CD4-positive, alpha-beta T cell treated with Interleukin-21 for 1 hour (primary cell): Measurements from ENCODE around the gene CPED1.
"Not testable (repeated sequence)": the region's sequence is repeated elsewhere in the genome, so short reads cannot be mapped to it uniquely, and the experiment has no call there.

Experiments
- DNase-seq: peaks from one replicate; pipeline ENCODE4 v3.0.0-alpha.2; 2020

Gene CPED1

DNA sequence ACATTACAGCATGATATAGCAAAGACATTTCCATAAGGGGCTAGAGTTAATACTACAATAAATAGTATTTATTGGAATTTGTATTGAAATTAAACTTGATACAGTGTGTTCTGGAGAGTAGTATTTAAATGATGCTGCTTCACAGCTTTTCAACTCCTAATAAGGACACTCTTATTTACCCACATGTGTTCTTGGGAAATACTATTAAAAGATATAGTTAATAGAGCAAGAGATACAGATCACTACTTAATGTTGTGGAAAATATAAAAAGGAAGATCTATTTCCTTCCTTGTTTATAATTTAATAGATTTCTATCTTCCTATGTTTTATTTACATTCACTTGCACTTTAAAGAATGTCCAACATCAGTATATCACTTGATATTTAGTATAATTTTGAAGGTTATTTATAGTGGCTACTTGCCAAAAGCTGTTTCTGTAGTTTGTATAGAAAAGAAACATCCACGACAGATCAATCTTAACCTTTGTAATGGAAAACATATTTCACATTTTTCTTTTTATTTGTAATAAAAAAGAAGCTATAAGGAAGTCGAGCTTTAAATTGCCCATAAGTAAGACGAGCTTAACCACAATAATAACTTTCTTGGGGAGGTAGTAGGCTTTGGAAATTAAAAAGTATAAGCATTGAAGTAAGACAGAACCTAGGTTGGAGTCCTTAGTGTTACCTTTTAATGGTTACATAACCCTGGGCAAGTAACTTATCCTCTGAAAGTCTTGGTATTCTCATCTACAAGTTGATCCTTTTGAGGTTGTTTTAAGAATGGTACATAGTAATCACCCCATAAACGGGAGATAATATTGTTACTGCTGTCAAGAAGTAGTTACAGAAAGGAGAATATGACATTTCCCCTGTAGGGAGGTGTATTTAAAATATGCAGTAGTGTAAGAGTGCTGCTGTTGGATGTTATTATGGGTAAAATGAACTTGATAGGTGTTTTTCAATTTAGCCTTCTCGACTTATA lies 32.8 kb downstream of the CPED1 start:
- DNase-seq, result no peak

DNA sequence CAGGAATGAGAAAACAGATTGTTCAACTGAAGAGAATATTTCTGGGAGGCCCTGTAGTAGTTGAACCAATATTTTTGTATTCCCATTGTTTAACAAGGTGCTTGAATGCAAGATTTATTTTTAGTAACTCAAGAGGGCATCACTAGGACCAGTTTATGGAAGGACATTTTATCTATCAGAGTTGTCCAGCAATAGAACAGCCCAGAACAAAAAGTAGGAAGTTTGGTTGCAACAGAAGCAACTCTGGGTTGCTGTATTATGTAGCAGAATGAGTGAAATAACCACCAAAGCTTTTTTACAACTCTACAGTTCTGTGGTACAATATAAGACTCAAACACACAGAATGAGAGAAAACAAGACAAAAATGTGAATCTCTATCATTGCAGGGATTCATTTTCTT lies 34.7 kb downstream of the CPED1 start:
- no peak for DNase-seq

DNA sequence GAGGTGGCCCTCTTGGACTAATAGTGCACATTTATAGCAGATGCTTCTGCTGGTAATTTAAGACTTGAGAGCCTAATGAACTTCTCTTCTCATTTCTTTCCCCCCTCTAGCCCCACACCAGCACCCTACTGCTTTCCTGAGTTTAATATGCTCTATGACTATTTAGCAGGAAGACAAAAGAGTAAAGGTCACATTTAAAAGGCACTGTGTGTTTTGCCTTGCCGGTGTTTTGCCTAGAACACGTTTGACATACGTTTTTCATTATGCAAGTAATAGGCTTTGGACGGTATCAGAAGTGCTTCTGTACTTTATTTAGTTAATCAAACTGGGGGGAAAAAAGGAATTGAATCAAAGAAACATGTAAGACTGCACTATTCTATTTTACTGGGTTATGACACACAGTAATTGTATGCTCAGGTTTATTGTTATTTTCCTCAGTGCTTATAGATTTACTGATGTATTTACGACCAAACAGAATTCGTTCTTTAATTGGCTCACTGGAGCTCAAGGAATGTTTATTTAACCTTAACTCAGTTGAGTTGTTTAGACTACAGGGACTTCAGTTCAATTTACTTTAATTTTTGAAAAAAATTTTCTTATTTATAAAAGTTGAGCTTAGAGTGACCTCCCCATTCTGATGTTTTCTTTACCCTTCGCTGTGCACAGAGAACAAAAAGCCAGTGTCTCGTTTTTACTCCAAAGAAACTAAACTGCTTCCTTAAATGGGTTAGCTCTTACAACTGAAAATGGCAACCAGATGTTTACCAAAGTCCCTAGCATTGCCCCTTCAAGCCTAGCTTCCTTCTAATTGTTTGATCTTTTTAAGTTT lies 35.4 kb downstream of the CPED1 start:
- DNase-seq, result no peak

DNA sequence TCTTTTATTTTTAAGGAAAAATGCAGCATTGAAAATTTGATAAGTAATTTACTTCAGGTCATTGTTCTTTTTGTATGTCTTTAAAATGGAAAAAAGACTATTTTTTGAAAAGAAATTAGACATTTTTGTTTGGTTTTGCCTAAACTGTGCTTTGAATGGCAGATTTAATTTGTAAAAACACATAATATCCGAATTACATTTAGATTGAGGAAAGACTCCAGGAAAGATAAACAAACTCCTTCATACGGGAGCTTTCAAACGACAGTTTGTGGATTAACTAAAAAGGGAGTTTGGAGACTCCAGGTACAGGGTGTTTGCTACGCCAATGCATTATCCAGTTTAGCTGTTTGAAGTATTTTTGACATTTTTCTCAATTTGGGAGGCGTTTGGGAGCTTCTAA lies 36.1 kb downstream of the CPED1 start:
- DNase-seq, result no peak

DNA sequence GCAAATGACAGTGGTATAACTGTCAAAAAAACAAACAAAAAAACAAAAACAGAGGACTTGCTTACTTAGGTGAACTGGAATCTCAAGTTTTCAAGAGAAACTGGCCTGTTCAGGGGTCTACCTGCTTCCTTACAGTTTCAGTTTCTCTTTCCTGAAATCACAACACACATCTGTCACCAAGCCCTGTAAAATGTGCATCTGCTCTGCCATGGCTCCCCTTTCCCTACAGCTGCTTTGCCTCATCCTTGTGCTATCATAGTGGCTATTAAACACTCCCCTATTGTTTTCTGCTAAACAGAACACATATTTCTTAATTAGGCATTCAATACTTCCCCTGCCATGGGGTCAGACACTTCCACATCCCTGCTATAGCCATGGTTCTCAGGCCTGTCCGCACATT lies 37.6 kb downstream of the CPED1 start:
- no peak for DNase-seq

DNA sequence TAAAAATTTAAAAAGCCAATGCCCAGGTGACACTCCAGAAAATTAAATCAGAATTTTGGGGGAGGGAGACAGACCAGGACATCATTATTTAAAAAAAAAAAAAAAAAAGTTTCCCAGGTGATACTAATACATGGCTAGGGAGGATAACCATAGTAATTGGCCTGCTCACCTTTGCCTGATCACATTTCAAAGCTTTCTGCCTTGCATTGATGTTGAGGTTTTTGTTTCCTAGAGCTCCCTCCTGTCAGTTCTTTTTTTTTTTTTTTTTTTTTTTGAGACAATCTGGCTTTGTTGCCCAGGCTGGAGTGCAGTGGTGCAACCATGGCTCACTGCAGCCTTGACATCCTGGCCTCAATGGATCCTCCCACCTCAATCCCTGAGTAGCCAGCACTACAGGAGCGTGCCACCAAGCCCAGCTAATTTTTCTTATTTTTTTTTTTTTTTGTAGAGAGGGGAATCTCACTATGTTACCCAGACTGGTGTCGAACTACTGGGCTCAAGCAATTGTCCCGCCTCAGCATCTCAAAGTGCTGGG lies 38.1 kb downstream of the CPED1 start:
- no peak for DNase-seq

DNA sequence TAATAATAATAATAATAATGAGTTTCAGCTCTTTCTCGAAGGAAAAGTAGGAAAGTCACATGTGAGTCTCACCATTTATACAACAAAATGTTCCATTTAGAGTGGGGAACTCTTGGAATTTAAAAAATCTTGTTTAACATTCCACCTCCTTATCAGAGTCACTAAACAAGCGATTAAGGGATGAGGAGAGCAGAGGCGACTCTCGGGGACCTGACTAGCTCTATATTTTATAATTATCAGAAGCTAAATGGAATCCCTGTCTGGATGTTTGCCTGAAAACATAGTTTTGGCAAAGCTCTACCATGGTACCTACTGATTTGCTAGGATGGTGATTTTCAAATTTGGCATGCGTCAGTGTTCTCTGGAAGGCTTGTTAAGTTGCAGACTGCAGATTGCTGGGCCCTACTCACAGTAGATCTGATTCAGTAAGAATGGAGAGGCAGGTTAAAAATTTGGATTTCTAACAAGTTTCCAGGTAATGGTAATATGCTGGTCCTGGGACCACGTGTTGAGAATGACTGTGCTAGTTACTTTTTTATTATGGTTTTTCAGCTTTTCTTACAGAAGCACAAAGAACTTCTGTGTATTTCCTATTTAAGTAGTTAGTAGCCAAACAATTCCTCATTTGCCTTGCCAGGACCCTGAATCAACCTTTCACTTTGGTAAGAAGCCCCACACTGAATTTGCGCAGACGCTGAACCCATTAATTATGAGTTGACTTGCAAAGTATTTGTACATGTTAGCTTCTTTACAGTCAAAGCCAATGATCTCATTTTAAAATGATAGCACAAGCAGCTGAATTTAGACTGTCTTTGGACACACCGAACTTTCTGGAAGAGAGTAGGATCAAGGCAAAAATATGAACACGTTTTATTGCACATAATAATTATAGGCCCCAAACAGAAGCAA lies 39.5 kb downstream of the CPED1 start:
- no peak for DNase-seq

- no peak for DNase-seq
Observed at GRCh38 chr7:121029302-121029701, 40.8 kb downstream of the CPED1 start.

DNA sequence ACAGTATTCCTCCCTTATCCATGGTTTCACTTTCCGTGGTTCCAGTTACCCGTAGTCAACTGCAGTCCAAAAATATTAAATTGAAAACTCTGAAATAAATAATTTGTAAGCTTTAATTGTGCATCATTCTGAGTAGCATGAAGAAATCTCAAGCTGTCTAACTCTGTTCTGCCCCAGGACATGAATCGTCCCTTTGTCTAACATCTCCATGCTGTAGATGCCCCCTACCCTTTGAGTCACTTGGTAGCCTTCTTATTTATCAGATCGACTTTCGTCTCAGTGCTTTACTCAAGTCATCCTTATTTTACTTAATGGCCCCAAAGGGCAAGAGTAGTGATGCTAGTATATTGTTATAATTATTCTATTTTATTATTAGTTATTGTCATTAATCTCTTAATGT lies 41.8 kb downstream of the CPED1 start:
- DNase-seq, result no peak

GRCh38 chr7:121032645-121033460 lies 44.3 kb downstream of the CPED1 start:
- no peak for DNase-seq

- DNase-seq, result no peak
Observed at GRCh38 chr7:121034929-121035328, 46.4 kb downstream of the CPED1 start.

- DNase-seq, result not testable (repeated sequence)
Observed at GRCh38 chr7:121036776-121037175, 48.3 kb downstream of the CPED1 start.

DNA sequence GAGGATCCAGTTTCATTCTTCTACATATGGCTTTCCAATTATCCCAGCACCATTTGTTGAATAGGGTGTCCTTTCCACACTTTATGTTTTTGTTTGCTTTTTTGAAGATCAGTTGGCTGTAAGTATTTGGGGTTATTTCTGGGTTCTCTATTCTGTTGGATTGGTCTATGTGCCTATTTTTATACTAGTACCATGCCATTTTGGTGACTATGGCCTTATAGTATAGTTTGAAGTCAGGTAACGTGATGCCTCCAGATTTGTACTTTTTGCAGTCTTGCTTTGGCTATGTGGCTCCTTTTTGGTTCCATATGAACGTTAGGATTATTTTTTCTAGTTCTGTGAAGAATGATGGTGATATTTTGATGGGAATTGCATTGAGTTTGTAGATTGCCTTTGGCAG lies 48.8 kb downstream of the CPED1 start:
- DNase-seq, result not testable (repeated sequence)

DNA sequence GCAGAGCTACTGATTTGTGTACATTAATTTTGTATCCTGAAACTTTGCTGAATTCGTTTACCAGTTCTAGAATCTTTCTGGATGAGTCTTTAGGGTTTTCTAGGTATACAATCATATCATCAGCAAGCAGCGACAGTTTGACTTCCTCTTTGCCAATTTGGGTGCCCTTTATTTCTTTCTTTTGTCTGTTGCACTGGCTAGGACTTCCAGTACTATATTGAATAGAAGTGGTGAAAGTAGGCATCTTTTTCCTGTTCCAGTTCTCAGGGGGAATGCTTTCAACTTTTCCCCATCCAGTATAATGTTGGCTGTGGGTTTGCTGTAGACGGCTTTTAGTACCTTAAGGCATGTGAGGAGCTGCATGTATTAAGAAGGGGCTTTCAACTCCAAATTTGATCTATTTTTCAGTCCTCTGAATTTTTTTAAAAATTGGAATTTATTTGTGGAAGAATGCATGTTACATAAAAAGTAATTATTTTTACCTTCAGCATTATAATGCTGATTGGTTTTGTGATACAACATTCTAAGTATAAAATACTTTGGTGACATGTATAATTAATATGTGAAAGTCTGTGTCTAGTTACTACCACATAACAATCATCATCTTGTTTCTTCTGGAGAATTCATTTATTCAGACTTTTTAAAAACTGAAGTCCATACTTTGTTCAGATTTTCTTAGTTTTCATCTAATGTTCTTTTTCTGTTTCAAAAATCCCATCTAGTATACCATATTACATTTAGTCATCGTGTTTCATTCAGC lies 49.6 kb downstream of the CPED1 start:
- DNase-seq, result no peak

- DNase-seq, result no peak
Observed at GRCh38 chr7:121038717-121039509, 50.4 kb downstream of the CPED1 start.

- DNase-seq, result no peak
Observed at GRCh38 chr7:121039510-121039822, 51.0 kb downstream of the CPED1 start.

DNA sequence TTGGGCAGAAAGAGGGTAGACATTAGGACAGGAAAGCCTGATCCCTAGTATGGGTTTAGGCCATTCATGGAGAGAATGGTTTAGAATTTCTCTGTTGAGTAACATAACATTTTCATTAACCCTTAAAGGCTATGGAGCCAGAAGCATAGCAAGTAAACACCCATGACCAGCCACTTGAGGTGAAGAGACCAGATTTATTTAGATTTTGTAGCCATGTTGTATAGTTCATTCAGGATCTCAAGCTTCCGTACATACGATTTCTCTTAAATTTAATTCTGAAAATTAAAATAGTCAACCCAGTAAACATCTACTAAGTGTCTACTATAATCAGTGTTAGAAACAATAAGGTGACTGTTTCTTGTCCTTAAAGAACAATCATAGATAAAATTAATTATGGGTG lies 51.5 kb downstream of the CPED1 start:
- DNase-seq, result no peak

- DNase-seq, result no peak
Observed at GRCh38 chr7:121041516-121042148, 53.1 kb downstream of the CPED1 start.

GRCh38 chr7:121042195-121042594 lies 53.7 kb downstream of the CPED1 start:
- DNase-seq, result no peak

DNA sequence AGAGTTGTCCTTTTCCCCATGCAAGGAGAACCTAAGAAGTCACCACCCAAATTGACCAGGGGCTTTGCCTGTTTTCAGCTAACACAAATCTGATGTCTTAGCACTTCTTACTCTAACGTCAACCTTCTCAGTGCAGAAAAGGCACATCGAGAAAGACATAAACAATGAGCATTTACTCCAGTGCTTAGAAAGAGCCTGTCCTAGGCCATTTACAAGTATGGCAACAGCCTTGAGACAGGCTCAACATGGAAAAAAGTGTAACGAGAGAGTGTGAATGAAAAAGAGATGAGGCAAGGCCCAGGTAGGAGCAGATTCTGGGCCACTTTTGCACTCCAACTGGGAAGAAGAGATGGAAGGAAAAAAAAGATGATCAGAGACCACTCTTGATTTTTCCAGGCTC lies 54.4 kb downstream of the CPED1 start:
- no peak for DNase-seq
